Fibroblast of skin of left quadriceps (primary cell): ENCODE measurements around the gene PIAS4.
"Not testable (repeated sequence)": the region's sequence is repeated elsewhere in the genome, so short reads cannot be mapped to it uniquely, and the experiment has no call there.

Source experiments
- DNase-seq, 2 experiments: peaks; one replicate each; pipeline ENCODE4 v3.0.0-alpha.2; 2013; ENCODE audit warnings: low read depth in 2 of 2

PIAS4 gene

GRCh38 chr19:3990815-3991117, 16.8 kb upstream of the PIAS4 start:
- no peak for DNase-seq

- no peak for DNase-seq
Observed at GRCh38 chr19:3995607-3996006, 11.9 kb upstream of the PIAS4 start.

GRCh38 chr19:3998667-3999412, 8.7 kb upstream of the PIAS4 start:
- DNase-seq: not testable (repeated sequence)

- not testable (repeated sequence) for DNase-seq
Observed at GRCh38 chr19:4000798-4001197, 6.7 kb upstream of the PIAS4 start.

GRCh38 chr19:4005436-4005835, 2.1 kb upstream of the PIAS4 start:
- not testable (repeated sequence) for DNase-seq

- no peak for DNase-seq
Observed at GRCh38 chr19:4007836-4008539, 452 bp downstream of the PIAS4 start.

- DNase-seq: no peak
Observed at GRCh38 chr19:4009990-4010807, 2.7 kb downstream of the PIAS4 start.

GRCh38 chr19:4010808-4011110, 3.2 kb downstream of the PIAS4 start:
- DNase-seq: no peak

- not testable (repeated sequence) for DNase-seq
Observed at GRCh38 chr19:4011430-4011829, 3.9 kb downstream of the PIAS4 start.

- no peak for DNase-seq
Observed at GRCh38 chr19:4012092-4012974, 4.8 kb downstream of the PIAS4 start.

GRCh38 chr19:4012975-4013634, 5.6 kb downstream of the PIAS4 start:
- no peak for DNase-seq

GRCh38 chr19:4013886-4014540, 6.5 kb downstream of the PIAS4 start:
- DNase-seq: no peak

GRCh38 chr19:4014541-4015491, 7.3 kb downstream of the PIAS4 start:
- DNase-seq: no peak

- DNase-seq: no peak
Observed at GRCh38 chr19:4015705-4016402, 8.3 kb downstream of the PIAS4 start.

GRCh38 chr19:4016486-4016885, 8.9 kb downstream of the PIAS4 start:
- DNase-seq: no peak

- no peak for DNase-seq
Observed at GRCh38 chr19:4016903-4017638, 9.5 kb downstream of the PIAS4 start.

- no peak for DNase-seq
Observed at GRCh38 chr19:4018140-4018613, 10.6 kb downstream of the PIAS4 start.
